Islet of Langerhans (tissue), 1 donor: ENCODE results near the gene MYBPH.

Experiments used
- FAIRE-seq: peaks from one replicate; lab custom pipeline; 2011; peaks lifted over from hg19 to GRCh38; lab: Jason Lieb, UNC

MYBPH gene, protein sequence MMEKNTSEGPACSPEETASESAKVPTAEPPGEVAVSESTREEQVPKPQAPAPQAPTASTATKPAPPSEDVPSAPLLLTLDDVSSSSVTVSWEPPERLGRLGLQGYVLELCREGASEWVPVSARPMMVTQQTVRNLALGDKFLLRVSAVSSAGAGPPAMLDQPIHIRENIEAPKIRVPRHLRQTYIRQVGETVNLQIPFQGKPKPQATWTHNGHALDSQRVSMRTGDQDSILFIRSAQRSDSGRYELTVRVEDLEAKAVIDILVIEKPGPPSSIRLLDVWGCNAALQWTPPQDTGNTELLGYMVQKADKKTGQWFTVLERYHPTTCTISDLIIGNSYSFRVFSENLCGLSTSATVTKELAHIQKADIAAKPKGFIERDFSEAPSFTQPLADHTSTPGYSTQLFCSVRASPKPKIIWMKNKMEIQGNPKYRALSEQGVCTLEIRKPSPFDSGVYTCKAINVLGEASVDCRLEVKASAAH

DNA sequence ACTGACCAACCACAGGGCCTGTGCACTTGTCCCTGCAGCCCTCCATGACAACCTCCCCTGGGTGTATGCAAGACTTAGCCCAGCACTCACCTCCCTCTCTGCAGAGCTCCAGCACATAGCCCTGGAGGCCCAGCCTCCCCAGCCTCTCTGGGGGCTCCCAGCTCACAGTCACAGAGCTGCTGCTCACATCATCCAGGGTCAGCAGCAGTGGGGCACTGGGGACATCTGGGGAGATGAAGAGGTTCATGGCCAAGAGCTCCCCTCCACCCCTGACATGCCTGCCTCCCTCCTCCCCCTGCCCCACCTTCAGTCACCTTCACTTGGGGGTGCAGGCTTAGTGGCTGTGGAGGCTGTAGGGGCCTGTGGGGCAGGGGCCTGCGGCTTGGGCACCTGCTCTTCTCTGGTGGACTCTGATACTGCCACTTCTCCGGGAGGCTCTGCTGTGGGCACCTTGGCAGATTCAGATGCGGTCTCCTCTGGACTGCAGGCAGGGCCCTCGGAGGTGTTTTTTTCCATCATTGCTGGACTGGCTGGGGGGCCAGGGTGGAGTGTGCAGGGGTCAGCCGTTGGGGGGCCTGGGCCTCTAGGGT is at the start of gene MYBPH:
MYBPH (minus strand) TSS at position 590 of the 590 bp plus-strand sequence; CDS start at position 519, 71 bp downstream.
- FAIRE-seq, result no peak

DNA sequence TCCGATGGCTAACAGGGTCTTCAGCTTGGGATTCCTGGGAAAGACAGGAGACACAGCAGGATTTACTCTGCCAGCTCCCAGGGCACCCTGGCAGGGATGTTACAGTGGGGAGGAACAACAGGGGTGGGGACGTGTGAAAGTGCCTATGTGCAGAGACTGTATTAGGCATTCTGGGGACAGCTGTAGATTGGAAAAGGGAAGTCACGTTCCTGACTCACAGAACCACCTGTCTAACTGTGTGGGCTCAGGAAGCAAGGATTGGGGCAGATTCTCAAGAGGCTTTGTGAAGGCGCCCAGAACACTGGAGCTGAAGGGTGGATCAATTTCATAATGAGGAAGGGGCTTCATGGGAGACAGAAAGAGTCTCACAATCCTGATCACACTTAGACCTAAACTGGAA is 49.4 kb upstream of the MYBPH start:
- FAIRE-seq, result no peak

DNA sequence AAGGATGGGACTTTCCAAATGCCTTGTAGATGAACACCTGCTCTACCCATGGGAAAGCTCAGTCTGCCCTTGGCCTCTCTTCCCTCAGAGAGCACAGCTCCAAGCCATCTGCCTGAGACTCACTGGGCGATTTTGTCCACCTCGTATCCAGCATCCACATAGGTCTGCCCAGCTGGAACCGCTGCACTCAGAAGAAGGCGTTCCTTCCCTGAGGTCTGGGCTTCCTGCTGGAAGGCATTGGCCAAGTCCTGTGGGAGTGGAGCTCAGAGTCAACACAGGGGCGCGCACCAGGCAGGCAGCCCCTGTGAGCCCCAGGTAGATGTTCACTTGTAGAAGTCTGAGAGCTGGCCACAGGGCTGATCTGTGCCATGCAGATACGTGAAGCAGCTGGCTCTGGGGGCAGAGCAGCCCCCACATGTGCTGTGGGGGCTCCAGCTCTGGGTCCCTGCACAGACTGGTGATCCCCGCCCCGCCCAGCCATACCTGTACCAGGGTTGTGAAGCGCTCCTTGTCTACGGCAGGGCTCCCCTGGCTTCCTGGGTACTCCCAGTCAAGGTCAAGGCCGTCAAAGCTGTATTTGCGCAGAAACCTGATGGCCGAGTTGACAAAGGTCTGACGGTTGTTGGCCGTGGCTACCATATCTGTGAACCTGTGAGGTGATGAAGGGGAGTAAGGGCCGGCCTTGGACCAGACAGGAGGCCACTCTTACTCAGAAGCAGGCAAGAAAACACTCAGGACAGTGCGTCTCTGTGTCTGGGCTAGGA is 47.6 kb upstream of the MYBPH start:
- no peak for FAIRE-seq

DNA sequence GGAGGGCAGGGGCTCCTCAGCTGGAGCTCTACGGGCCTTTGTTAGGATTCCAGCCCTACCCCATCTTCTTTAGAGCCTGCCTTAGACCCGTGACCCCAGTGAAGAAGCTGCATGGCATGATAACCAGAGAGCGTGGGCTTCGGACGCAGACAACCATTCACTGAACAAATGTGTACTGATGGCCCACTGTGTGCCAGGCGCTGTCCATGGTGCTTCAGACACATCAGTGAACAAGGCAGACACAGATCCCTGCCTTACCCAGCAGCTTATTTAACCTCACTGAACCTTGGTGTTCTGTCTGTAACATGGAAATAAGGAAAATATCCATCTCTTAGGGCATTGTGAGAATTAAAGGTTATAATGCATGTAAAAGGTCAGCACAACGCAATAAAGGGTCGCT is 44.3 kb upstream of the MYBPH start:
- no peak for FAIRE-seq

DNA sequence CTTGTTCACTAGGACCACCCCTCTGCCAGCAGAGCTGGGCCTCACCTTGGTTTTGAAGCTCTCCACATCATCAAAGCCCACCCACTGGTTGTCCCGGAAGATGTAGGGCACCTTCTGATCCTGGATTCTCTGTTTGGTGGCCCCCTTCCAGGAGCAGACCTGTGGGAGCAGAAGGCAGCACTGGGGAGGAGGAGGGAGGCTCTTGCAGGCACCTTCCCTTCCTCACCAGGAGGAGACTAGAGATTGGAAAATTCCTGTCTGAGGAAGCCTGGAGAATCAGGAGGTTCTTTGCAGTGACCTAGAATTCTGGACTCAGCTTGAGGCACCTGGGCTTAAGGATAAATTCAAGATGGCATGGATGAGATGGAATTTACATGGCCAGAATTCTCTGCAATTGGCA is 43.5 kb upstream of the MYBPH start:
- no peak for FAIRE-seq

DNA sequence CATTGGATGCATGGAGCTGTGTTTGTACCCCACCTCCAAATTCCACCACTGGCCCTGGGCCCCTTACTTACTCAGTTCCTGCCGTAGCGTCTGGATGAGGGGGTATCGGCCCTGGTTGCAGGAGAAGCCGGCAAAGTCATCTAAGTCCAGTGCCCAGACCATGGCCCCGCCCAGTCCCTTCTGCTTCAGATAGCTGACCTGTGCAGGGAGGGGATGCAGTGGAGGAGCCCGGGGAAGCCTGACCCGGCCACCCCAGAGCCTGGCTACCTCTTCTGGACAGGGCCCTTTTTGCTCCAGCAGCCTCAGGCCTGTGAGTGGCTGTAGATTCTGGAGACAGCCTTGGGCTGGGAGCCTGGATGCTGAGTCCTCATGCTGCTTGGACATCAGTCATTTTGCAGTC is 42.0 kb upstream of the MYBPH start:
- FAIRE-seq, result no peak

DNA sequence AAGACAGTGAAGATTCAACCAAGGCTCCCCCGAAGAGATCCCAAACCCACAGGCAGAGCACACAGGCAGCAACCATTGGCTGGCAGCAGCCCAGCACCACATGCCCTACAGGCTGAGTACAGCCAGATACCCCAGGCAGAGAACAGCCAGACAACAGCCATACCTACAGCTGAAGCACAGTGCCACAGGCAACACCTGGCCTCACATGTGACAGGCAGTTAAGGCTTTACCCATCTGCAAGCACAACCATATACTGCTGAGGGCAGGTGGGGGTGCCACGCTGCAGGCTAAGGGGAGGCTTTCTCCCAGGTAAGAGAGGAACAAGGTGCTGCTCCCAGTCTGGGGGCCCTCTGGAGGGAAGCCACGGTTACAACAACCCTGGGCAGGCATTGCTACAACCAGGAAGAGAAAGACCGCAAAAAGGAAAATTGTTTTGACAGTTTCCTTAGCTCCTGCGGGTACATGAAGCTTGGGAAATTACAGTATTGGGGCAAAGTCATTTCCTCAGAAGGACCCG is 41.6 kb upstream of the MYBPH start:
- no peak for FAIRE-seq

DNA sequence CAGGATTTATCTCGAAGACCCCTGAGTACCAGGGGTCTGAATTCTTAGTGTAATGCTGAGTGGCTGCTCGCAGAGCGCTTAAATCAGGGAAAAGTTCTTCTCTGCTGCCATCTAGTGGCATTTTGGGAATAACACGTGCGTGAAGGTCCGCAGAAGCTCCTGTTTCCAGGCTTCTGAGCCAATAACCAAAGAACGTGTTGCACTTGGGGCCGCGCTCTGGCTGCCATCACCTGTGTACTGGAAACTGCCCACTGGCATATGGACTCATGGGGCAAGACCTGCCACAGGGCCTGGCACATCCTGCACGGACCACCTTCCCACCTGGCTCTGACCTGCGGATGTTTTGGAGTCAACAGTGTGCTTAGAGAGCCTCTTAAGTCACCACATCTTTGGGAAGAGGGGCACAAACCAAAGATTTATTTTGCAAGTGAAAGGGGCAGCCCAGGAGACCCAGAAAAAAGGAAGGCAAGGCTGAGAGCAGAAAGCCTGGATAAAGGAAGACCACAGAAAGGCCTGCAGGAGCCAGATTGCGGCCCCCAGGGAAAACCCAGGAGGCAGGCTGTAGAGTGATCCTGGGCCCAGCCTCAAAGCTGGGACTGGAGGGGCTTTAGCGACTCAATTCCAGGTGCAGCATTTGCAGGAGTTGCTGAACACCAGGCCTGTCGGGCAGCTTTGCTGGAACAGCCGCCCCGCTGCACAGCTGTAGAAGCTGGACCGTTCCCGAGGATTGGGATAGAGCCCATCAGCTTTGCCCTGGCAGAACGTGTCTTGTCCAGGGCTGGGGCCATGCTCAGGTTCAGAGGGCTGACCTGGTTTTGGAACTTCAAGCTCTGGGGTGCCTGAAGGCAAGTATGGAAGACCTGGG is 40.9 kb upstream of the MYBPH start:
- FAIRE-seq, result no peak

DNA sequence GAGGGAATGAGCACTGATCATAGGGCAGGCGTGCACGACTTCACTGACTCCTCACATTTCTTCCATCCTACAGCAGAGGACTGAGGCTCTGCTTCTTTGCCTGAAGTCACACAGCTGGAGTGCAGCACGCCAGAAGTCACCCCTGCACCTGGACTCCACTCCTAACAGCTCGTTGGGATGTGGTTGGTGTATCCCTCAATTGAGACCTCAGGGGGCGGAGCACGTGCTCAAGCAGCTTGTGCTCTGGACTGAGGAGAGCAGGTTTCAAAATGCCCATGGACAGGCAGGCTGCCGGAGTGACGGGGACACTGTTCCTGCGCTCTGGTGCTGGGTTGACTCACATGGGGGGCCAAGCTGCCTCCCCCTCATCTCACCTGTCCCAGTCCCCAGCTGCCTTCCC is 39.9 kb upstream of the MYBPH start:
- no peak for FAIRE-seq

DNA sequence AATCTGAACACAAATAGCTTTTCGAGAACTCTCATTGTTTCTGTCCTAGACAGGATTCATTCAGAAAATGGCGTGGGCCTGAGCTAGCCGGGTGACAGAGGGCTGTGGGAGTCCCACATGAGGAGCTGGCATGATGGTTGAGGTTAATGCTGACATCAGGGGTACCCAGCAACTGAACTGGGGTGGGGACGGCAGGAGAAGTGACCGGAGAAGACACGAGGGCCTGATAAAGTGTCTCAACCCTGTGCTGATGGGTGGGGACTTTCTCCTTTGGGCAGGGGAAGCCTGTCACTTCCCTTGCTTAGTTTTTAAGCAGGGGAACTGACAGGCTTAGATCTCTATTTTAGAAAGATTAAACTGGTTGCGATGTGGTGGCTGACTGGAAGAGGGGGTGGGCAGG is 39.2 kb upstream of the MYBPH start:
- no peak for FAIRE-seq

DNA sequence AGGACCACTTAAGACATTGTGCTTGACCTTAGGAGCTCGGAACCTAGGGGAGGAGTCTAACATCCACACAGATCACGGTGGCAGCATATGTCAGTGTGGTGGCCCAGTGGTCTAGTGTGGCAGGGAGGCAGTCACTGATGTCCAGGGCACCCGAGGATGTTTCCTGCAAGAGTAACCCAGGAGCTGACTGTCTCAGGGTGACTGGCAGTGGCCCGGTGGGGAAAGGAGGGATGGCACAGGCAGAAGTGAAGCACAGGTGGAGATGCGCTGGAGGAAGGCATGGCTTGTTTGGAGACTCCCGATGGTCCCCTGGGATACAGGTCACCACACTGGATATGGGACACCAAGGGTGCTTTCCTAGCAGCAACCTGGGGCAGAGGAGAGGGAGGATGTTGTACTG is 37.5 kb upstream of the MYBPH start:
- no peak for FAIRE-seq

DNA sequence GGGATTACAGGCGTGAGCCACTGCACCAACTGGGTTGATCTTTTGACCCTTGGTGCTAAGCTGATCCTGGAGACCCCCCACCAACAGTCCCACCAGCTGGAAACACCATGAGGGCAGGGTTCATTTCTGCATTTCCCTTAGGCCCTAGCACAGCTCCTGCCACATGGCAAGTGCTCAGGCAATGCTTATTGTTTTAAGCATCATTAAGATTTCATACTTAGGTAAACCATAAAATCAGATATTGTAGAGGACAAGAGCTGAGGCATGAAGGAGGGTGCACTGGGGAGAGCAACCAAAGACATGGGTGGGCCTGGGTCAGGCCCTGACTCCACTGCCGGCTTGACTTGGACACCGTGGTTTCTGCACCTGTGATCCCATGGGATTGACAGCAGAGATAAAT is 36.2 kb upstream of the MYBPH start:
- FAIRE-seq, result no peak

DNA sequence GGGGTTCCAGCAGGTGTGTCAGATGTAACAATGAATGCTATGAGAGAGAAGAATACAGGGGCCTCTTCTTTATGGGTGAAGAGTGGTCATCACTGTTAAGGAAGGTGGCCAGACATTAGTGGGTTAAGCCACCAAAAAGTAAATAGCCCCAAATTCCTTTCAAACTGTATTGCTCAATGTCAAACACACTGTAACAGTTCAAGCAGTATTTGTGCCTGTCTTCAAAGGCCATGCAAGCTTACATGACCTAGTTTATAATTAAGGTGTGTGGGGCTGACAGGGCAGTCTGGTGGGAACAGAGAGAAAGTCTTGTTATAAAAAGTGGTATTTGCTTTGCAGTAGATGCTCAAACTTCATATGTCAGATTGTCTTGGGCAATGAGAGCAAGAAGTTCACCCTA is 35.4 kb upstream of the MYBPH start:
- no peak for FAIRE-seq

DNA sequence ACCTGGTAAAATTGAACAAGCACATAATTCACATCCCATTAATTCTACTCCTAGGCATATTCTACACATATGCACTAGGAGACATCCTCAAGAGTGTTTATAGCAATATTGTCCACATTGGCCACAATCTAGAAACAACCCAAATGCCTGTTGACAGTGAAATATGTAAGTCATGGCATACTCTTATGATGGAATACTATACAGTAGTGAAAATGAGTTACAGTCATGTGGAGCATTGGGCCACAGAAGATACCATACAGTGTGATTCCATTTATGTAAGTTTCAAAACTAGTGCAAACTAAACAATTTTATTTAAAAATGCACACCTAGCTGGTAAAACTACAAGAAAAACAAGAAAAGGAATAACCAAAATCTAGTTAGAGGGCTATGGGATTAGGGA is 34.7 kb upstream of the MYBPH start:
- FAIRE-seq, result no peak

DNA sequence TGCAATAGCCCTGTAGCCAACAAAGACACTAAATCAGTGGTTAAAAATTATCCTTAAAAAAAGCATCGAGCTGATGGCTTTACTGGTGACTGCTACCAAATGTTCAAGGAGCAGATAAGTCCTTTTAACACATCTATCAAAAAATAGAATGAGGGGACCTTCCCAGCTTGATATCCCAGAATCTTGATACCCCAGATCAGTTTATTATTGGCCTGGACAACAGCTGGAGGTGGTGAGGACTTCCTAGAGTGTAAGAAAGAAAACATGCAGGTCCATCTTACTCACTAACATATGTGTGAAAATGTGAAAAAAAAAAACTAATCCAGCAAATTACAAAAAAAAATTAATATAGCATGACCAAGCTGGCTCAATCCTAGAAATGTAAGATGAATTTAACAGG is 32.6 kb upstream of the MYBPH start:
- FAIRE-seq, result no peak

DNA sequence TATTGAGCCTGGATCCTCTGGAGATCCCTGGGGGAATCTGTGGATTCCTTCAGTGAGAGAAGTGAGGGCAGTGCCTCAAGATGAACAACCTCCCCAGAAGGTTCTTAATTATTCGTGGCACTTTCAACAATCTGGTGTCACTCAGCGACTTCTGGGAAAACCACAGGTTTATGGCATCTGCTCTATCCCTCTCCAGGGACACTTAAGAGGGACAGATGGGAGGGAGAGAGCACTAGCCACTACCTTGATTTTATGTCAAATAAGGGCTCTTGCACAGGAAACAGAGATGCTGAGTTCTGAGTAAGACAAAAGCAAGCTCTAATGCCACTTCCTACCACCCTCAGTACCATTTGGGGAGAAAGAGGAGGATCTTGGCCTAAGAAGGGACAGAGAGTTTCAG is 32.1 kb upstream of the MYBPH start:
- FAIRE-seq, result no peak

DNA sequence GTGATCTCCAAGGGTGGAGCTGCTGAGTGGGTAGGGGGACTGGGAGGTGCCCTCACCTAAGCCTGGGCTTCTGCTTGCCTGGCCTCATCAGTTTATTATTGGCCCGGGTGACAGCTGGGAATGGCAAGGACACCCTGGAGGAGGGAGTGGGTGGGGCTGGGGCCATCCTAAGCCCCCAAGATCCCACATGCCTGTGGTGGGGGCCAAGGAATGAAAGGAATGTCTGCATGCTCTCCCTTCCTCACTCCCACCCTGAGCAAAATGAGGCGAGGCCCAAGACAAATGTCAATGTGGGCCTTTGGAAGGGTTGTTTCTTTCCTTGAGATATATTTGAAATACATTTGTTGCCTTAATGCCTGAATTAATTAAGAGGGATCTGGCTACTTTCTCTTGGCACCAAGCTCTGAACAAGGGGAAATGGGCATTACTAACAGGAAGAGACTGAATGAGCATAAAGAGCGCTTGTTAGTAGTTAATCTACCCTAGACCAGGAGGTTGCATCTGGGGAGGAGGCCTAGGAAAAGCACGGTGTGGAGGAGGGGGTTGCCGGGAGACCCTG is 30.6 kb upstream of the MYBPH start:
- no peak for FAIRE-seq

DNA sequence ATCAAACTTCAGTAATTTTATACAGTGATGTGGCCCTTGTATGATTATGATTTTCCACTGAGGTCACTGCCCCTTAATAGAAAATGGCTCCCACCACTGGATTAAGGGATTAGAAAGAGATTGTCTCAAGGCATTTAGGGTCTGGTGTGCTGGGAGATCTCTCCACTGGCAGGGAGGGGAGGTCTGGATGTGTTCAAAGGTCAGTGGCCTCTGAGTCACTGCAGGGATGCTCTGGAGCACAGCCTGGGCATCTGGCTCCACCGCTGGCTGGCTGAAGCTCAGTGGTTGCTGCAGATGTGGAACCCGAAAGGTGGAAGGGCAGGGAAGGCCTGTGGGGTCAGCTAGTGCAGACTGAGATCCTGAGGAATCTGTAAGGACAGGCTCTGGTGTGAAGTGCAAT is 29.1 kb upstream of the MYBPH start:
- no peak for FAIRE-seq

DNA sequence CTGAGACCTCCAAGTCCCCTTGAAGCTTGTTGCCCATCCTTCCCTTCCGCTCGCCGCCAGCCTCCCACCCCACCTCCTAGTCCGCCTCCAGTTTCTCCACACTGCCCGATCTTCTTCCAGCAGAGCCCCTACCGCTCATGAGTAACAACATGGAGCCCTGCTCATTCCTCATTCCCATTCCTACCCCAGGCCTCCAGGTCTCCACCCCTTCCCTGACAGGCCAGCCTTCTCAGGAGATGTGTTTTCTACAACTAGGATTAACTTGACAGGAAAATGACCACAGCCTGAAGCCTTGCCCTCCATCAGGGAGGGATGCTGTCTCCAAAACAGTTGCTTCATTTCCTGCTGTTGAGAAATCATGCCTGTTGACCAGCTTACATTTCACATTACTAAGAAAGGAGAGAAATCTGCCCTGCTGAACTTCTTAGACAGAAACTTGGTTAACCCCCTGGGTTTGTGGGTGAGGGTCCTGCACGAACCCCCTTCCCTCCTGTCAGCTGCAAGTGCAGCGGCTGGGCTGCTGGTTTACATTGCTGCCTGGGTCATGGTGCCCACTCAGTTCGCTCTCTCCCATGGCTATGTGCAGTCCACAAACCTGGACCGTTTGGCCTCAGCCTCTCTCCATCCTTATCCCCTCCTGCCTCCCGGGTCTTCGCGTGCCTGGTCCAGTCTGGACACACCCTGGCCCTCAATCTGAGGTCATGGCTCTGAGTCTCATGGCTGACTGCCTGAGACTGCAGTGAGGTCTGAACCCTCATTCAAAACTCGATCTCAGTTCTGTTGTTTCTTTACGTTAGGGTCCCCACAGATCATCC is 27.0 kb upstream of the MYBPH start:
- FAIRE-seq, result no peak

DNA sequence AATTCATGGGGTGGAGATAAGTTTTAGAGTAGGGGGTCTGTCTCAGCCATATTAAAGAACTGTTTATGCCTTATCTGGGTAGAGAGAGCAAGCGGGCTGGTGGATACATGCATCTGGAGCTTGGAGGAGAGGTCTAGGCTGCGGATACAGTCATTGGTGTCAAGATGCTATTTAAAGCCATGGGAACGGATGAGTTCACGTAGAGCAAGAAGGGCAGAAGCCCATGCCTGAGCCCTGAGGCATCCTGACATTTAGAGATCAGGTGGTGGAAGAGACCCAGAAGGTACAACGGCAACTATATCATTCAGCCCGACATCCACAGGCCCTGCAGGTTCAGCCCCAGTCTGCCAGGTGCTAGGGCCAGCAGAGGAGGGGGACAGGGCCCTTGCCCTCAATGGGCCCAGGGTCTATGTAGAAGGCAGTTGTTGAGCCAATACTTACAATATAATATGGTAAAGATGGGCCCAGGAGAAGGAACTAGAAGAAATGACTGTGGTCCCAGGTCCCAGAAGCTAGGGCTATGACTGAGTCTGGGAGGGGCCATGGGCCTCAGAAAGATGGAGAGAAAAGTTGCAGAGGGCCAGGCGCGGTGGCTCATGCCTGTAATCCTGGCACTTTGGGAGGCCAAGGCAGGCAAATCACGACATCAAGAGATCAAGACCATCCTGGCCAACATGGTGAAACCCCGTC is 26.0 kb upstream of the MYBPH start:
- FAIRE-seq, result no peak
